Stimulated activated CD8-positive, alpha-beta memory T cell treated with anti-CD3 and anti-CD28 coated beads, Interleukin-7, amount 100 ng/mL, for 48 hours (primary cell): Measurements from ENCODE around the gene COL5A1.

ENCODE experiments used
- DNase-seq, 2 donors: peaks; one replicate each; pipeline ENCODE4 v3.0.0-alpha.2; 2020; ENCODE audit warnings: low read depth in 1 of 2; ENCODE audit errors: extremely low read depth in 1 of 2

The COL5A1 gene

DNA sequence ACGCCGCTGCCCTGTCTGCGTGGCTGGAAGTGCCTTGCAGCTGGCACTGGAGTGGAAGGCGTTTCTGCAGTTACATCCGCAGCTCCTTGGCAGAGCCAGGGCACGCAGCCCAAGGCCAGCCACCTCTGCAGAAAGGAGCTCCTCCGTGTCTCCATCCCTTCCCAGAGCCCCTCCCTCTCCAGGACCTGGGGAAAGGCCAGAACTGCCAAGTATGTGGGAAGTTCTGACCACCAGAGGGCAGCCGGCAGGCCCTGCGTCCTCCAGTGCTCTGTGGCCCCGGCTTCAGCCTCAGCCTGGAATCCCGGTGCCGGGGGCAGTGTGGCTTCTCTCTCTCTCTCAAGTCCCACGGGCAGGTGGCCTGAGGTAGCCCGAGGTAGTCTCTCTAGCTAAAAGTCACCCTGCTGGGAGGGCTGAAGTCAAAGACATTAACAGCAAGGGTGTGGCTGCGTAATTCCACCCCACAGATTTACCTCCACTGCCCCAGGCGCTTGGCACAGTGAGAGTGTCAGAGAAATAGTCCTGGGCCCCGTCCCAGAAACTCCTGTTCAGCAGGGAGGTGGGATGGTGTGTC lies 137.3 kb downstream of the COL5A1 start:
- no peak for DNase-seq

DNA sequence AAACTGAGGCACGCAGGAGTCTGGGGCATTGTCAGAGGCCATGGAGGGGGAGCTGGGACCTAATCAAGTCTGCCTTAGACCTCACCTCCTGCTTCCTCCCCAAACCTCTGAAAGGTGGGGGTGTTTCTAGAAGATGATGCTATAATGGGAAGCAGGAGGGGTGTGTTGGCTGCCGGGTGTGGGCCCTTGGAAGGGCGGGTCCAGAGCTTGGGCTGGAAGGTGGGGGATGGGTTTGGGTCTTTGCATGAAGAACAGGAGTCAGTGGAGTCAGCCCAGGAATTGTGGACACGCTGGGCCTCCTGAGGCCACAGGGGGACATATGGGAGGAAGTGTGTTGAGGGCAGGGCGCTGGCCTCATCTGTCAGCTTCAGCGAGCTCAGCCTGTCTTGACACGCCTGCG lies 138.0 kb downstream of the COL5A1 start:
- DNase-seq = no peak

DNA sequence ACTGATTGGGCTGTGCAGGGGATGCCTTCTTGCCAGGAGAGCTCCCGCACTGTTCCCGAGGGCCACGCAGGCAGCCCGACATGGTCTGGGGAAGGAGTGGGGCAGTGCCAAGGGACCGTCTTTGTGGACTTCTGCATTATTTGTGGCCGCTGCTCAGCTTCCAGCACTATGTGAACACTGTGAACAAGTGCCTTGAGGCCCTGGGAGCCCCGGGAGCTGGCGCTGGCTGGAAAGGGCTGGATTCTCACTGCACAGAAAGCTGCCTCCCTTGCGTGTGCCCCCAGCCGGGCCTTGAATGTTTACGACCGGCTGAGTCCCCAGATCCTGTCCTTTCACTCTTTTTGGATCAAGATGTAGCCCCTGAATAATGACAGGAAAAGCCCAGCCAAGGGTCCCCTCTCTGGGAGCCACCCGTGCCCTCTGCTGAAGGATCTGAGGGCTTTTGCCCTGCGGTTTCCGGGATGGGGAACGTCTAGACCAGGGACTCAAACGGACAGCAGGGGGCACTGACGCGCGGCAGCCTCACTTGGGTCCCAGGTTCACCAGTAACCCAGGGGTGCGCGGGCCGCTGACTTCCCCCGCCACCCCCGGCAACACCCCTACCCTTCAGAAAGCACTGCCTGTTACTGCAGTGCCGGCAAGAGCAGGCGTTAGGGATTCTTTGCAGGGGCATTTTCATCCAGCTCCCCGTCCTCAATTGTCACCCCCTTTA lies 140.1 kb downstream of the COL5A1 start:
- DNase-seq = no peak

DNA sequence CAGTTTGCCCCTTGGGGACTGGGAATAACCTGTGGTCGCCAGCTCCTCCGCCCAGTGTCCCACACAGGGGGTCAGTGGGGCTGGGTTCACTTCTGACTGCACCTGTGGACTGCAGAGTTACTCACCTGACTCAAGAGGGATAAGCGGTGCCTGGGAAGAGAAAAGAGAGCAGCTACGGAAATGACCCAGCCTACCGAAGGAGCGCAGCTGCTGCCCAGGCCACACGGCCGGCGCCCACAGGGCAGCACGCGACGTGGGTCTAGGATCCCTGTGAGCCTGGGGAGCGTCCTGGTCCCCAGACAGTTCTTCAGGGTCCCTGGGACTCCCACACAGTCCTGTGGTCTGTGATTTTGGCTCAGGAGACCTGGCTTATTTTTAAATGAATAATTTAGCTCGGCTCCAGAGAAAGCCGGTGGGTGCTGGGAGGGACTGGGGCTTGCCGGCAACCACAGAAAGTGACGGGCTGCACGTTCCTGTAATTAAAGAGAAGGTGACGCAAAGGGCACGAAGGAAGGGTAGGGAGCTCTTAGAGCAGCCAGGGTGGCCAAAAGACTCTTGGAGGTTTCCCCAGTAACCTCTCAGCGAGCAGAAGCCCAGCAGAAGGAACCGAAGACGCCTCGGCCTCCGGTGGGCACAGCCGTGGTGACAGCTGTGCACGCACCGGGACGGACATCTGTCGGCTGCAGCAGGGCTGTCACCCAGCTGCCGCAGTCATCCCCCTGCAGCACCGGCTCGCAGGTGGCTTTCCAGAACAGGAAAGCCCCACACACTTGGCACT lies 141.5 kb downstream of the COL5A1 start:
- DNase-seq = no peak

DNA sequence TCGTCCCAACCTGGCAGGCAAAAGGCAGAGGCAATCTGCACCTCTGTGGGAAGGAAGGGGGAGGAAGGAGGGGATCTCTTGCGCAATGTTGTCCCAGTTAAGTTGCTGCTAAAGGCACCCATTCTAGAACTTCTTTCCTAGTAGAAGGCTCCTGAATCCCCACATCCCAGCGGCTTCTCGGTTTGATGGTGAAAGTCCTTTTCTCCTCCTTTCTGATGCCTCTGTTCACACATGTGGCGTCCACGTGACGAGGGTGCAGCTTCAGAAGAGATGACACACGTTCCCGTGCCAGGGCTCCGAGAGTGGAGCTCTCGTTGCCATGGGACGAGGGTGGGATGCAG lies 142.1 kb downstream of the COL5A1 start:
- DNase-seq = no peak

DNA sequence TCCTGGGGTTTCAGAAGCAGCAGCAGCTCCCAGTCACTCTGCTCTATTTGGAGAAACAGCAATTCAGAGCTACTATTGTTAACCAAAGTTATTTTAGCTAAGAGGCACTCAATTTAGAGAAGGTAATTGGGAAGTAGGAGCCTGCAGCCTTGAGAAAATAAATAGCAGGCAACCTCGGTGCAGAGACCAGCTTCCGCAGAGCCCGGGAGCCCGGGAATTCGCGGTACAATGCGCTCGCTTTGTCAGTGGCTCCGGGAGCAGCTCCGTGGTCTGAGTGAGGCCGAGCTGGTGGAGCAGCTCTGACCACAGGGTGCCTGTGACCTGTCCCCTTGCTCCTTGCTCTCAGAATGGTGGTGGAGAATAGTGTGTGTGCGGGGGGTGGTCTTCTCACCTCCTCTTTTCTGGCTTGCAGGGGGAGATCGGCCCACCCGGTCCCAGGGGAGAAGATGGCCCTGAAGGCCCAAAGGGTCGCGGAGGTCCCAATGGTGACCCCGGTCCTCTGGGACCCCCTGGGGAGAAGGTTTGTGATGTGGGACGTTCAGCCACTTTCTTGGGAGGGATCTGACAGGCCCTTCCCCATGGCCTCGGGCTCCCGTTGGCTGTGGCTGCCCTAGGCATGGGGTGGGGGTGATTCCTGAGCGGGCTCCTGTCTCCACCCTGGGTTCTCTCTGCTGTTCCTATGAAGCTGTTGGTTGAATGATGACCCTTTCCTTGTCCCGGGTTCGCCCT lies 143.1 kb downstream of the COL5A1 start:
- DNase-seq = no peak

DNA sequence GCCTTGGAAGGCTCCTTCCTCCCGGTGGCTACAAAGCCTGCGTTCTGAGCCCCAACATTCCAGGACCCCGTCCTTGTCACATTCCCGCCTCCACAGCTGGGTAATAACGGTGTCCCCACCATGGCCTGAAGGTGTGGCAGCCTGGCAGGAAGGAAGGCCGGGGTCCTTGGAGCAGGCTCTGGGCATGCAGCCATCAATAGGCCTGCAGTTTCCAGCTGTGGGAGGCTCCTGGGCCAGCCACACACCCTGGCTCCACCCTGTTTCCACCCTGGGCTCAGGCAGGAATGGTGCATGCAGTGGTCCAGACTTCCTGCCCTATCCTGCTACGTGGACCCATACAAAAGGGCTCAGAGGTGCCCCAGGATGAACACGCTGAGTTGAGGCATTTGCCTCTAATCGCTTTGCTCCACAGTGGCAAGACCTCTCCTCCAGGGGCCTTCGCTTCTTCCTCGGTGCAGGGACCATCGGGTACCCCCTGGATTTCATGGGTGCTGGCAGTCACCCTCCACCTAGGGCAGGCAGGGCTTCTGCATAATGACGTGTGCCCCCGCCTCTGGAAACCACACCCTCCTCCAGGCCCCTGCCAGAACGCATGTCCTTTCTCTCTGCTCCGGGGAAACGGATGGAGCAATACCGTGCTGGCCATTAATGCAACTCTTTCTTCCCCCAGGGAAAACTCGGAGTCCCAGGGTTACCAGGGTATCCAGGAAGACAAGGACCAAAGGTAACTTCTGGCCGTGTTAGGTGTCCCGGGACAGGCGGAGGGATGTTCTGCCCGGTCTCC lies 143.9 kb downstream of the COL5A1 start:
- DNase-seq = no peak

DNA sequence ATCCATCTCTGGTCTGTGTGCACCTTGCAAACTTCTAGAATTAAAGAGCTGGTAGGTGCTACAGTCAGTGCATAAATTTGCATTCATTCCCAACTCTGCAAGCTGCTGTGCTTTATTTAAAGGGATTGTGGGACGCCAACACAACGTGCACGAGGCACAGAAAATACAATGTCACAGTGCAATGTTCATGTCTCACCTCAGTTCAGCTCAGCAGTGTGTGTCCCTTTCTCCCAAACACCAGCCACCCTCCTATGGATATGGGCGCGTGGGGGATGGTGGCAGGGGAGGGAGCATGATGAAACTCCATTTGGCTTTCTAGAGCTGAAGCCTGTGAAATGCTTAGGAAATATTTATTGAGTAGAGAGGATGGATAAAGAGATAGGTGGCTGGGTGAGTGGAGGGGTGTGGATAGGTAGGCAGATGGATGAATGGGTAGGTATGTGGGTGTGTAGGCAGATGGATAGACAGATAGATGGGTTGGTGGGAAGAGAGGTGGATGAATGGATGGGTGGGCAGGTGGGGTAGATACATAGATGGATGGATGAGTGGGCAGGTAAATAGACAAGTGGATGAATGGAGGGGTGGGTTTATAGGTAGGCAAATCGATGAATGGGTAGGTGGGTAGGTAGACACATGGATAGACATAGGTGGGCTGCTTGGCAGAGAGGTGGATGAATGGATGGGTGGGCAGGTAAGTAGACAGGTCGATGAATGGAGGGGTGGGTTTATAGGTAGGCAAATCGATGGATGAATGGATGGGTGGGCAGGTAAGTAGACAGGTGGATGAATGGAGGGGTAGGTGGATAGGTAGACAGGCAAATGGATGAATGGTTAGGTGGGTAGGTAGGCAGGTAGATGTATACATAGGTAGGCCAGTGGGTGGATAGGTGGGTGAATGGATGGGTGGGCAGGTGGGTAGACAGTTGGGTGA lies 146.3 kb downstream of the COL5A1 start:
- no peak for DNase-seq

DNA sequence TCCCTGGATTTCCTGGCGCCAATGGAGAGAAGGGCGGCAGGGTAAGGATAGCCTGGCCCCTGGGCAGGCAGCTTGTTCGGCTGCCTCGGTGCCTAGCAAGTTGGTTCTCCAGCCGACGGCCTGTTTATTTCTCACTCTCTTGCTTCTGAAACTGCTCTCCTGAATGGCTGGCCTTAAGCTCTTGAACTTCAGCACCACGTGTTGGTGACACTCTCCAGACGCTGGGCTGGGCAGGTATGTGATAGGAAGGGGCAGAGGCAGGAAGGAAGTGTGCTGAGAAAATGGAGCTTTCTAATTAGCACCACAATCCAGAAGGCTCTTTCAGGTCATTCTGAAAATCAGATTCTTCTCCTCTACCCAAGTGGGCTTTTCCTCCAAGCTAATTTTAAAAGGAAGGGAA lies 147.6 kb downstream of the COL5A1 start:
- no peak for DNase-seq

DNA sequence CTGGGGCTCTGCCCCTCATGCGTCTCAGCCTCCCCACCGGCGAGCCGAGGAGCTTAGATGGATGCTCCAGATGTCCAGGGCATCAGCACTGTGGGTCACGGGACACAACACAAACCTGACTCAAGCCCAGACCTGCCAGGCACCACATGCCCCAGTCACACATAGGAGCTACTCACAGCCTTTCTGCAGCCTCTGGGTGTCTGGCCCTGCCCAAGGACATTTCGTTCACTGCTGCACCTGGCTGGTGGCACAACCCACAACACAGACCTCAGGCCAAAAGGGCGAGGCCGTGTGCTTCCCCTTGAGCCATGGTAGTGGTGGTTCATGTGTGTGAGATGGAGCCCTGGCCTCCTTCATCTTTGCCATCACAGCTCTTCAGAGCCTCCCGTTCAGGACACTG lies 149.4 kb downstream of the COL5A1 start:
- no peak for DNase-seq

DNA sequence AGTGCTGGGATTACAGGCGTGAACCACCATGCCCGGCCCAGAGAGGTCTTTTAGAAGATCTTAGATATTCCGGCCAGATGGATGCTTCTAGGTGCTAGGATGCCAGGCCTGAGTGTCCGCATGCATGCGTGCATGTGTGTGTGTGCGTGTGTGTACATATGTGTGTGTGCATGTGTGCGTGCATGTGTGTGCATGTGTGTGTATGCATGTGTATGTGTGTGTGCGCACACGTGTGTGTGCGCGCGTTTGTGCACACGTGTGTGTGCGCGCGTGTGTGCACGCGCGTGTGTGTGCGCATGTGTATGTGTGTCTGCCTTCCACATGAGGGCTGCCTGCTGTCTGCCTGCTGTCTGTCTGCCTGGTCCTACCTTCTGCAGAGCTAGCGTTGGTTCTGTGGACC lies 151.0 kb downstream of the COL5A1 start:
- DNase-seq = no peak

DNA sequence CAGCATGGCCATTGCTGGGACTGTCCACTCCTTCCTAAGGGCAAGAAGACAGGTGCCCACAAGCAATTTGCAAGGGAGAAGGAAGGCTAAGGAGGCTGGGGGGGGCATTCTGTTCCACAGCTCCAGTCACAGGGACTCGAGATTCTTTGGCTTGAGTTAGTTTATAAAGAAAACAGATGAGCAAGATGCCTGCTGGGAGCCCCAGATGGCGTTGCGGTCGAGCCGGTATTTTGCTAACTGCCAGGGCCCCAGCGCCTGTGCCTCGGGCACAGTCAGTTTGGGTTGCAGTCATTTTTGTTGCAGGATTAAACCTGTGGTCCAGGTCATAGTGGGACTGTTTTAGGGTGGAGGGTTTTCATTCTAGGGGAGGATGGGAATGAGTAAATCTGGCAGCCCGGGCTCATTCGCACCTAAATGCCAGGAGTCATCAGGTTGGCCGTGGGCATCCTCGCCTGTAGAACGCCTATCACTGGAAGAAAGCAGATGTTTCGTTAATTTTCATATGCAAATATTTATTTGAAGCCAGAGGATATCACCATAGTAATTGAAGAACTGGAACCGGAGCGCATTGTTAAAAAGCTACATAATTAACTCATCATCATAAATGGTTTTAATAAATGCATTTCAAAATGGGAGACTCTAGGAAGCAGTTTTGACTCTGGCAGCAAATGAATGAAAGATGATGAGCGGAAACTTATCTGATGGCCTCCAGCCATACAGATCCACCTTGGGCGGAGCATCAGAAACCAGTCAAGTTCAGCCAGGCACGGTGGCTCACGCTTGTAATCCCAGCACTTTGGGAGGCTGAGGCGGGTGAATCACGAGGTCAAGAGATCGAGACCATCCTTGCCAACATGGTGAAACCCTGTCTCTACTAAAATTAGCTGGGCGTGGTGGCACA lies 151.9 kb downstream of the COL5A1 start:
- no peak for DNase-seq

DNA sequence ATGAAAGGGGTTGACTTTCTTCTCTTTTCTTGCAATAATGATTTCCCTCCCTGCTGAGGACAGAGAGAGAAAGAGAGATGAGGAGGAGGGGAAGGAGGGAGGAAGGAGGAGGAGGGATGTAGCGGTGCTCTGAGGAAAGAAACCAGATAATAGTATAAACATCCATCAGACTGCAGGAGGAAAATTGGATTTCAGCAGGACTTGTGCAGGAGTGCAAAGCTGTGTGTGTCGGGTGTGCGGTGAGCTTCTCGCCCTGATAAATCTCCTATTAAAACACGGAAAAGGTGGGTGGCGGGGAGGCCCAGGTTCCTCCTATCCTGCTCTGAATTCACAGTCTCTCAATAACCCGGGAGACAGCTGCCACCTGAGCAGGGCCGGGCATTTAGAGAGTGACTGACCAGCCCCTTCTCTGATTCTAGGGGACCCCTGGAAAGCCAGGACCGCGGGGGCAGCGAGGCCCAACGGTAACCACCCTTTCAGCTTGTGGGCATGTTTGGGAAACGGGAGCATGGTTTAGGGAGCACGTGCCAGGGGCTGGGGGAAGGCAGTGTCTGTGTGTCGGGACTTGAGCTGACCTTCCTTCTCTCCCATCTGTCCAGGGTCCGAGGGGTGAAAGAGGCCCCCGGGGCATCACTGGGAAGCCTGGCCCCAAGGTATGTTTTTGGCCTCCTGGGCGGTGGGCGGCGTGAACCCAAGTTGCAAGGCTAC lies 153.2 kb downstream of the COL5A1 start:
- no peak for DNase-seq

DNA sequence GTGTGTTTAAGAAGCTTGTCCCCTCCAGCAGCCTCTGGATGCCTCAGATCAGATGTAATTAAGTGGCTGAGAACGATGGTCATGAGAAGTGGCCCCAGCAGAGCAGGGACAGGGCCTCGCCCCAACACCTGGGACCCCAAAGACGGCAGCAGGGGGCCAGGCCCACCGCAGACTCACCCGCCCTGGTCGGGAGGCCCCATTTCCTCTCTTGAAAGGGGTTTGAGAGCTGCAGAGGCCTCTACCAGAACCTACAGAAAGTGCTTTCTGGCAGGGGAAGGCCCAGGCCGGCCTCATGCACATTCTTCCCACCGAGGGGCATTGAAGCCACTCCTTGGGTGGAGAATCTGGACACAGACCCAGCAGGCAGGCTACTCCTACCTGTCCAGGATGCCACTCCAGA lies 153.8 kb downstream of the COL5A1 start:
- DNase-seq = no peak

DNA sequence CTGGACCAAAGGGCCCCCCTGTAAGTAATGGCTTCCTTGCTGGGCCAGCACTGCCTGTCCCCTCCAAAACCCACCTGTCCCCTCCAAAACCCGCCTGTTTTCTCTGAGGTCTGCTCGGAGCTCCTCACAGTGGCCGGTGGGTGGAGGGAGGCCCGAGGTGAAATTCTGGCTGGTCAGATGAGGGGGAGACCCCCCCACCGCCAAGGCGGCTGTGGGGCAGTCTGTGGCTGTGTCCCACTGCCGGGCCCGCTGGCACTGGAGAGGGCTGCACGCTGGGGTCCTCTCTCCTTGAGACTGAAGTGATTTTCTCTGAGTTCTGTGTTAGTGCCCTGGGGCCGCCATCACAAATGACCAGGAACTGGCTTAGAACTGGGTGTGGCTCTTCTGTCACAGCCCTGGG lies 155.3 kb downstream of the COL5A1 start:
- DNase-seq = no peak

DNA sequence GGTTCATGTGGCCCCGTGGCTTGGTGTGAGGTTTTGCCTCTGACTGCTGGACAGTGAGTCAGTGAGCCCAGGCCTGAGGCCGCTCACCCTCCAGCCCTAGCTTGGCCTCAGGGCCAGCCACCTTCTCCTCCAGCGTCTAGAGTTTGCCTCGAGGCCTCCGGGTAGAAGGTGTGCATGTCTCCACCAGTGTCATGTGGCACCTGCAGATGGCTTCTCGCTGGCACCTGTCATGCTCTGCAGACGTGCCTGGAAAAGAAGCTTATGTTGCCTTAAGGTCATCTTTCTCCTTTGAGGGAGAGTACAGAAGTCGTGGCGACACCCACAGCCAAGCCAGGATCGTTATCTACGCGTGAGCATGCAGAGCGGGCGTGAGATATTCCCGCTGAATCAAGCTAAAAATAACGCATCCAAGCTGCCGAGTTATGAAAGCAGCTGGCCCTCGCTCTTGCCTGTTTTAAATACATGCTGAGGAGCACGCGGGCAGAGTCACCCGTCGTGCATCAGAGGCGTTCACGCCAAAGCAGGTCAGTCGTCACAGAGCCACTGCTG lies 159.3 kb downstream of the COL5A1 start:
- no peak for DNase-seq

DNA sequence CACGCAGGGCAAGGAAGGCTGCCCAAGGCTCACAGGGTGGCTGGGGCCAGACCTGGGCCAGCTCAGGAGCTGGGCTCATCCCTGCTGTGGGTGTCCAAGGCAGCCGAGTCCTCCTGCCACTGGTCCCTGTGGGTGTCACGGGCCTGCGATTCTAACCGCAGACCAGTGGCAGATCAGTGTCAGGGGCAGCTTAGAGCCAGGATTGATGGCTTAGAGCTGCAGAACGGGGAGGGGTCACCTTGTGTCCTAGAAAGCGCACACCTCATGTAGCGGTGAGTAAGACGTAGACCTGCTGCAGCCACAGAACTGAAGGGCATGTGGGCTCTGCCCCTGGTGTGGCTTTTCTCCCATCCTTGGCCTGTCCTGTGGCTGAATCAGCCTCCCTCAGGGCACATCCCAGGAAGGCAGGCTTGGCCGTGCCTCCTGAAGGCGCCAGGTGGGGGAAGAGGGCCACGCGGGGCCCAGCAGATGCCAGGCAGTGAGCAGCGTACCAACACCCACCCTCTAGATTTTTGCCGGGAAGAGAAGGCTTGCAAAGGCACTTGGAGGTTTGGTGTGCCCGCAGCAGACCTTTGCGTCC lies 160.7 kb downstream of the COL5A1 start:
- no peak for DNase-seq

DNA sequence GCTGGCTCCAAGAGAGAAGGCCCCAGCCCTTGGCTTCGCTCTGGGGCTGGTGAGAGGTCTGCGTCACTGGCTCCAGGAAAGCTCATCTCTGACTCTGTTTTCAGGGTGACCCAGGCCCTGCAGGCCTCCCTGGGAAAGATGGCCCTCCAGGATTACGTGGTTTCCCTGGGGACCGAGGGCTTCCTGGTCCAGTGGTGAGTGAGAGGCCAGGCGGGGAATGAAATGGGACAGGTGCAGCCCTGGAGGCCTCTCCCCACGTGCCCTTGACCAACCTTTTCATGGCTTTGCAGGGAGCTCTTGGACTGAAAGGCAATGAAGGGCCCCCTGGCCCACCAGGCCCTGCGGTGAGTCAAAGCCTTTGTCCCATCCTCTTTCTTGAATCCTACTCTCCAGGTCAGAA lies 163.3 kb downstream of the COL5A1 start:
- DNase-seq = no peak
